MCF 10A (cell line): ENCODE data around the gene TAP1. TPM values are rescaled to one million over a fixed set of nuclear protein-coding genes. Genes with fewer than 3 reads are reported as not detected.
"Not testable (repeated sequence)": the region's sequence is repeated elsewhere in the genome, so short reads cannot be mapped to it uniquely, and the experiment has no call there.

Experiments used
- BruUV-seq: library from RNA; stranded (reverse); fragments of 400-500 nt; replicated peaks from 2 replicates; lab custom pipeline; 2021; lab: Mats Ljungman, UMichigan
- CTCF ChIA-PET: fragments of 300-600 bp; sonication (Branson Sonifier 250); formaldehyde crosslinking; extraction: SDS; loops from one replicate; lab custom pipeline; 2021; ENCODE audit warnings: antibody characterized with exemption, inconsistent platforms; lab: Yijun Ruan, JAX
- POLR2A ChIA-PET: fragments of 300-600, 350-650 bp; sonication (Branson Sonifier 250); formaldehyde crosslinking; extraction: SDS; loops from one replicate; lab custom pipeline; 2020; ENCODE audit warnings: antibody characterized with exemption, inconsistent platforms; lab: Yijun Ruan, JAX
- DNase-seq: peaks from one replicate; pipeline ENCODE4 v3.0.0-alpha.2; 2018; ENCODE audit not compliant: unreplicated experiment
- H3K27ac Mint-ChIP-seq: one replicate; pipeline ENCODE4 v1.8.0; 2022; ENCODE audit warnings: mild to moderate bottlenecking, low read depth, mixed read lengths; ENCODE audit not compliant: unreplicated experiment
- H3K27me3 Mint-ChIP-seq: one replicate; pipeline ENCODE4 v1.8.0; 2022; ENCODE audit warnings: mixed read lengths; ENCODE audit not compliant: insufficient read depth, unreplicated experiment
- H3K36me3 Mint-ChIP-seq: one replicate; pipeline ENCODE4 v1.8.0; 2022; ENCODE audit warnings: mild to moderate bottlenecking, moderate library complexity, mixed read lengths; ENCODE audit not compliant: insufficient read depth, unreplicated experiment
- H3K4me1 Mint-ChIP-seq: one replicate; pipeline ENCODE4 v1.8.0; 2022; ENCODE audit warnings: mixed read lengths; ENCODE audit not compliant: insufficient read depth, unreplicated experiment
- H3K4me3 Mint-ChIP-seq: one replicate; pipeline ENCODE4 v1.8.0; 2022; ENCODE audit warnings: mild to moderate bottlenecking, moderate library complexity, mixed read lengths; ENCODE audit not compliant: unreplicated experiment
- H3K9me3 Mint-ChIP-seq: one replicate; pipeline ENCODE4 v1.8.0; 2022; ENCODE audit warnings: mixed read lengths; ENCODE audit not compliant: unreplicated experiment
- CTCF ChIP-seq: fragments of 200-600 bp; IDR thresholded peaks from one replicate; pipeline ENCODE4 v1.8.0; 2022; ENCODE audit warnings: antibody characterized with exemption, mild to moderate bottlenecking; ENCODE audit not compliant: unreplicated experiment
- intact Hi-C: fragments of 100-400 bp; cut with micrococcal nuclease; formaldehyde crosslinking; loops from 2 replicates; pipeline ENCODE4 v1.14.1; 2022
- total RNA-seq: library from RNA; stranded (reverse); gene quantifications from 2 replicates; pipeline ENCODE4 v1.2.3, GENCODE V29; 2022

The TAP1 gene
- total RNA-seq, 1 experiment from 2014 or later: 32.3 TPM

GRCh38 chr6:32886681-32887383 lies 33.3 kb upstream of the TAP1 start:
- BruUV-seq: no TSS peak
- Mint-ChIP-seq H3K27ac (no peak overlapping the region), H3K4me3 (no peak overlapping the region), H3K27me3 (no peaks in the 10 kb centered on the region), H3K4me1 (peaks cover 11% of the 10 kb centered on the region), H3K36me3 (no peaks in the 10 kb centered on the region), H3K9me3 (no peaks in the 10 kb centered on the region)
- TF ChIP-seq CTCF: no peak
- DNase-seq: peak; percentile 80
- ChIA-PET CTCF (interaction anchor here (0.5 to 2.9 kb wide), 18 partner anchors 8 to 106 kb away, joined by 3 to 31 read pairs (median 6); partner anchors contain the start of gene HLA-DMA), POLR2A (interaction anchor here (0.9 to 2.1 kb wide), 5 partner anchors 8 to 98 kb away, joined by 3 to 9 read pairs (median 4); partner anchors contain the start of gene BRD2)
- intact Hi-C loops: loop anchor here (5.0 kb wide), 1 partner anchor 45 kb away; no protein-coding TSS in a partner anchor

- ChIA-PET CTCF (interaction anchor here (0.6 to 2.9 kb wide), 30 partner anchors 9 to 397 kb away, joined by 3 to 31 read pairs (median 5); partner anchors contain the start of genes HLA-DMA and TAP2), POLR2A (interaction anchor here (0.6 to 2.1 kb wide), 8 partner anchors 9 to 99 kb away, joined by 3 to 9 read pairs (median 4); partner anchors contain the start of gene BRD2)
- Mint-ChIP-seq H3K4me1 (peaks cover 11% of the 10 kb centered on the region), H3K4me3 (no peak overlapping the region), H3K27me3 (no peaks in the 10 kb centered on the region), H3K27ac (no peak overlapping the region), H3K9me3 (no peaks in the 10 kb centered on the region), H3K36me3 (no peaks in the 10 kb centered on the region)
- TF ChIP-seq CTCF: peak; percentile 56
- DNase-seq: peak; percentile 74
- intact Hi-C loops: loop anchor here (1.0 to 5.0 kb wide), 3 partner anchors 47 to 99 kb away; no protein-coding TSS in a partner anchor
- BruUV-seq: no TSS peak
Measured at GRCh38 chr6:32885698-32886286, 32.3 kb upstream of the TAP1 start.

- H3K4me1 Mint-ChIP-seq: peaks cover 11% of the 10 kb centered on the region
- peaks cover 13% of the 10 kb centered on the region for H3K27me3 Mint-ChIP-seq
- H3K36me3 Mint-ChIP-seq: no peaks in the 10 kb centered on the region
- no peaks in the 10 kb centered on the region for H3K9me3 Mint-ChIP-seq
- TF ChIP-seq CTCF: no peak
- intact Hi-C loops: no loop called here
- CTCF ChIA-PET: interaction anchor here (0.9 to 1.3 kb wide), 6 partner anchors 50 to 101 kb away, joined by 3 to 4 read pairs (median 4); no protein-coding TSS in a partner anchor
- POLR2A ChIA-PET: interaction anchor here (1.0 to 2.3 kb wide), 2 partner anchors 84 to 88 kb away, joined by 3 to 9 read pairs; partner anchors contain the start of gene BRD2
- DNase-seq: peak; percentile 88
- BruUV-seq: no TSS peak
- no peak overlapping the region for H3K4me3 Mint-ChIP-seq
- no peak overlapping the region for H3K27ac Mint-ChIP-seq
Measured at GRCh38 chr6:32883789-32884188, 30.3 kb upstream of the TAP1 start.

GRCh38 chr6:32882879-32883250 lies 29.4 kb upstream of the TAP1 start:
- BruUV-seq: no TSS peak
- H3K36me3 Mint-ChIP-seq: no peaks in the 10 kb centered on the region
- H3K4me3 Mint-ChIP-seq: no peak overlapping the region
- peak; percentile 32 for DNase-seq
- no peak overlapping the region for H3K27ac Mint-ChIP-seq
- TF ChIP-seq CTCF: no peak
- H3K4me1 Mint-ChIP-seq: peaks cover 11% of the 10 kb centered on the region
- intact Hi-C loops: no loop called here
- no peaks in the 10 kb centered on the region for H3K9me3 Mint-ChIP-seq
- peaks cover 21% of the 10 kb centered on the region for H3K27me3 Mint-ChIP-seq
- ChIA-PET POLR2A (interaction anchor here (0.7 to 2.3 kb wide), 5 partner anchors 44 to 1733 kb away, joined by 3 to 9 read pairs (median 4); partner anchors contain the start of genes BRD2 and TAP2), CTCF (interaction anchor here (0.7 to 1.2 kb wide), 10 partner anchors 51 to 132 kb away, joined by 3 to 4 read pairs (median 3); no protein-coding TSS in a partner anchor)

- DNase-seq, H3K4me1 Mint-ChIP-seq, H3K4me3 Mint-ChIP-seq, H3K36me3 Mint-ChIP-seq, POLR2A ChIA-PET, intact Hi-C loops, H3K9me3 Mint-ChIP-seq, H3K27ac Mint-ChIP-seq, BruUV-seq: not testable (repeated sequence)
- H3K27me3 Mint-ChIP-seq: peaks cover 26% of the 10 kb centered on the region
- CTCF ChIA-PET: interaction anchor here (0.6 to 1.3 kb wide), 4 partner anchors 9 to 103 kb away, joined by 3 to 7 read pairs (median 6); partner anchors contain the start of gene TAP2
Measured at GRCh38 chr6:32880962-32881361, 27.5 kb upstream of the TAP1 start.
